ENCODE measurements around the gene AIMP1. TPM values are rescaled to one million over a fixed set of nuclear protein-coding genes. Genes with fewer than 3 reads are reported as not detected.

The AIMP1 gene
- total and polyA plus RNA-seq, 2 of the 13 experiments (the other 11 are each of a cell fraction or from before 2014, with no cell fraction given), result 28.6 to 82.9 TPM

DNA sequence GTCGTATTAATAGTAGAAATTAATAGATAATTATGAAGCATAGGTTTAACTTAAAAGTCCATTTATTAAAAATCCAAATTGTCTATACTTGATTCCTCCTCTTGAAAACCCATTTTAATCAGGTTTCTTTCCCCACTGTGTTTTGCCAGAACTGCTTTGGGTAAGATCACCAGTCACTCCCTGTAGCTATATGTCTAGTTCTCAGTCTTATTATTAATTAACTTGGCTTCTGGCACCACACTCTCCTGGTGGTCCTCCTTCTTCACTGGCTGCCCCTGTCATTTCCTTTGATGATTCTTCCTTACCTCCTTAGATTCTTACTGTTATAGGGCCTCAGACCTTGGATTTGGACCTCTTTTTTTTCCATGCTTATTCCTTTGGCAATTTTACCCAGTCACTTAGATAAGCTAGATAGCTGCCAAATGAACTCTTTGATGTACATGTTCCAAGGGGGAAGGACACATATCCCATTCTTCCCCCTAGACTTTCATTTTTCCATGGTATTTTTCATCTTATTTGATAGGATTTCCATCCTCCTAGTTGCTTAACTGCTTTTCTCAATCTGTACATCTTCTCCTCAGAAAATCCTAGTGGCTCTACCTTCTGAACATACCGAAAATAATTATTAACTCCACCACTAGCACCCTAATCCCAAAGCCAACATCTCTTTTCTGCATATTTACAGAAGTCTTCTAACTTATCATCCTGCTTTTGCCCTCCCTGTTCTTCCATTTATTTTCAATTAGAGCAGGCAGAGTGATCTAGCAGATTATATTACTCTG, 27.7 kb downstream of the AIMP1 start (continued):
- TF ChIP-seq, protein P1, sequence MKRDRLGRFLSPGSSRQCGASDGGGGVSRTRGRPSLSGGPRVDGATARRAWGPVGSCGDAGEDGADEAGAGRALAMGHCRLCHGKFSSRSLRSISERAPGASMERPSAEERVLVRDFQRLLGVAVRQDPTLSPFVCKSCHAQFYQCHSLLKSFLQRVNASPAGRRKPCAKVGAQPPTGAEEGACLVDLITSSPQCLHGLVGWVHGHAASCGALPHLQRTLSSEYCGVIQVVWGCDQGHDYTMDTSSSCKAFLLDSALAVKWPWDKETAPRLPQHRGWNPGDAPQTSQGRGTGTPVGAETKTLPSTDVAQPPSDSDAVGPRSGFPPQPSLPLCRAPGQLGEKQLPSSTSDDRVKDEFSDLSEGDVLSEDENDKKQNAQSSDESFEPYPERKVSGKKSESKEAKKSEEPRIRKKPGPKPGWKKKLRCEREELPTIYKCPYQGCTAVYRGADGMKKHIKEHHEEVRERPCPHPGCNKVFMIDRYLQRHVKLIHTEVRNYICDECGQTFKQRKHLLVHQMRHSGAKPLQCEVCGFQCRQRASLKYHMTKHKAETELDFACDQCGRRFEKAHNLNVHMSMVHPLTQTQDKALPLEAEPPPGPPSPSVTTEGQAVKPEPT (CRISPR knock-in tag; IDR thresholded peaks at IDR 0.05; ENCODE audit: low read depth), result no peak
- TF ChIP-seq SATB2 (CRISPR knock-in tag; IDR thresholded peaks at IDR 0.05) (no peak), ISL2 (CRISPR knock-in tag; IDR thresholded peaks at IDR 0.05) (peak; percentile 51; the same call in 1 of the 2 replicates), ZNF550 (CRISPR knock-in tag; IDR thresholded peaks at IDR 0.05; ENCODE audit: borderline replicate concordance) (no peak), TARDBP (CRISPR knock-in tag; IDR thresholded peaks at IDR 0.05) (no peak), MIXL1 (CRISPR knock-in tag; IDR thresholded peaks at IDR 0.05) (no peak), ZFP1 (CRISPR knock-in tag; IDR thresholded peaks at IDR 0.05) (no peak), NCOA2 (CRISPR knock-in tag; IDR thresholded peaks at IDR 0.05) (peak; percentile 76), SP1 (IDR thresholded peaks at IDR 0.05) (no peak), SP1 (CRISPR knock-in tag; IDR thresholded peaks at IDR 0.05) (no peak), ZKSCAN8 (CRISPR knock-in tag; IDR thresholded peaks at IDR 0.05; ENCODE audit: borderline replicate concordance) (0 out of 2 replicates have a peak, but pooled peaks have one; percentile 17), EHMT2 (IDR thresholded peaks at IDR 0.05; ENCODE audit: borderline replicate concordance, low read depth, low read length) (no peak), MAZ (IDR thresholded peaks at IDR 0.05; ENCODE audit: borderline replicate concordance, low read depth, low read length) (no peak), MAZ (CRISPR knock-in tag; IDR thresholded peaks at IDR 0.05; ENCODE audit: low read depth) (no peak), GFI1 (CRISPR knock-in tag; IDR thresholded peaks at IDR 0.05; ENCODE audit: borderline replicate concordance) (peak; percentile 44; the same call in 1 of the 2 replicates), ZBTB3 (CRISPR knock-in tag; IDR thresholded peaks at IDR 0.05; ENCODE audit: borderline replicate concordance, low read depth) (no peak)
- TF ChIP-seq, protein P2, sequence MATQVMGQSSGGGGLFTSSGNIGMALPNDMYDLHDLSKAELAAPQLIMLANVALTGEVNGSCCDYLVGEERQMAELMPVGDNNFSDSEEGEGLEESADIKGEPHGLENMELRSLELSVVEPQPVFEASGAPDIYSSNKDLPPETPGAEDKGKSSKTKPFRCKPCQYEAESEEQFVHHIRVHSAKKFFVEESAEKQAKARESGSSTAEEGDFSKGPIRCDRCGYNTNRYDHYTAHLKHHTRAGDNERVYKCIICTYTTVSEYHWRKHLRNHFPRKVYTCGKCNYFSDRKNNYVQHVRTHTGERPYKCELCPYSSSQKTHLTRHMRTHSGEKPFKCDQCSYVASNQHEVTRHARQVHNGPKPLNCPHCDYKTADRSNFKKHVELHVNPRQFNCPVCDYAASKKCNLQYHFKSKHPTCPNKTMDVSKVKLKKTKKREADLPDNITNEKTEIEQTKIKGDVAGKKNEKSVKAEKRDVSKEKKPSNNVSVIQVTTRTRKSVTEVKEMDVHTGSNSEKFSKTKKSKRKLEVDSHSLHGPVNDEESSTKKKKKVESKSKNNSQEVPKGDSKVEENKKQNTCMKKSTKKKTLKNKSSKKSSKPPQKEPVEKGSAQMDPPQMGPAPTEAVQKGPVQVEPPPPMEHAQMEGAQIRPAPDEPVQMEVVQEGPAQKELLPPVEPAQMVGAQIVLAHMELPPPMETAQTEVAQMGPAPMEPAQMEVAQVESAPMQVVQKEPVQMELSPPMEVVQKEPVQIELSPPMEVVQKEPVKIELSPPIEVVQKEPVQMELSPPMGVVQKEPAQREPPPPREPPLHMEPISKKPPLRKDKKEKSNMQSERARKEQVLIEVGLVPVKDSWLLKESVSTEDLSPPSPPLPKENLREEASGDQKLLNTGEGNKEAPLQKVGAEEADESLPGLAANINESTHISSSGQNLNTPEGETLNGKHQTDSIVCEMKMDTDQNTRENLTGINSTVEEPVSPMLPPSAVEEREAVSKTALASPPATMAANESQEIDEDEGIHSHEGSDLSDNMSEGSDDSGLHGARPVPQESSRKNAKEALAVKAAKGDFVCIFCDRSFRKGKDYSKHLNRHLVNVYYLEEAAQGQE (IDR thresholded peaks at IDR 0.05; ENCODE audit: borderline replicate concordance in 1 of 2, low read depth in 1 of 2, low read length in 2 of 2), result no peak
- TF ChIP-seq, protein P3, sequence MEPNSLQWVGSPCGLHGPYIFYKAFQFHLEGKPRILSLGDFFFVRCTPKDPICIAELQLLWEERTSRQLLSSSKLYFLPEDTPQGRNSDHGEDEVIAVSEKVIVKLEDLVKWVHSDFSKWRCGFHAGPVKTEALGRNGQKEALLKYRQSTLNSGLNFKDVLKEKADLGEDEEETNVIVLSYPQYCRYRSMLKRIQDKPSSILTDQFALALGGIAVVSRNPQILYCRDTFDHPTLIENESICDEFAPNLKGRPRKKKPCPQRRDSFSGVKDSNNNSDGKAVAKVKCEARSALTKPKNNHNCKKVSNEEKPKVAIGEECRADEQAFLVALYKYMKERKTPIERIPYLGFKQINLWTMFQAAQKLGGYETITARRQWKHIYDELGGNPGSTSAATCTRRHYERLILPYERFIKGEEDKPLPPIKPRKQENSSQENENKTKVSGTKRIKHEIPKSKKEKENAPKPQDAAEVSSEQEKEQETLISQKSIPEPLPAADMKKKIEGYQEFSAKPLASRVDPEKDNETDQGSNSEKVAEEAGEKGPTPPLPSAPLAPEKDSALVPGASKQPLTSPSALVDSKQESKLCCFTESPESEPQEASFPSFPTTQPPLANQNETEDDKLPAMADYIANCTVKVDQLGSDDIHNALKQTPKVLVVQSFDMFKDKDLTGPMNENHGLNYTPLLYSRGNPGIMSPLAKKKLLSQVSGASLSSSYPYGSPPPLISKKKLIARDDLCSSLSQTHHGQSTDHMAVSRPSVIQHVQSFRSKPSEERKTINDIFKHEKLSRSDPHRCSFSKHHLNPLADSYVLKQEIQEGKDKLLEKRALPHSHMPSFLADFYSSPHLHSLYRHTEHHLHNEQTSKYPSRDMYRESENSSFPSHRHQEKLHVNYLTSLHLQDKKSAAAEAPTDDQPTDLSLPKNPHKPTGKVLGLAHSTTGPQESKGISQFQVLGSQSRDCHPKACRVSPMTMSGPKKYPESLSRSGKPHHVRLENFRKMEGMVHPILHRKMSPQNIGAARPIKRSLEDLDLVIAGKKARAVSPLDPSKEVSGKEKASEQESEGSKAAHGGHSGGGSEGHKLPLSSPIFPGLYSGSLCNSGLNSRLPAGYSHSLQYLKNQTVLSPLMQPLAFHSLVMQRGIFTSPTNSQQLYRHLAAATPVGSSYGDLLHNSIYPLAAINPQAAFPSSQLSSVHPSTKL (CRISPR knock-in tag; IDR thresholded peaks at IDR 0.05), result peak; percentile 61; the same call in 1 of the 2 replicates
- TF ChIP-seq, protein P4, sequence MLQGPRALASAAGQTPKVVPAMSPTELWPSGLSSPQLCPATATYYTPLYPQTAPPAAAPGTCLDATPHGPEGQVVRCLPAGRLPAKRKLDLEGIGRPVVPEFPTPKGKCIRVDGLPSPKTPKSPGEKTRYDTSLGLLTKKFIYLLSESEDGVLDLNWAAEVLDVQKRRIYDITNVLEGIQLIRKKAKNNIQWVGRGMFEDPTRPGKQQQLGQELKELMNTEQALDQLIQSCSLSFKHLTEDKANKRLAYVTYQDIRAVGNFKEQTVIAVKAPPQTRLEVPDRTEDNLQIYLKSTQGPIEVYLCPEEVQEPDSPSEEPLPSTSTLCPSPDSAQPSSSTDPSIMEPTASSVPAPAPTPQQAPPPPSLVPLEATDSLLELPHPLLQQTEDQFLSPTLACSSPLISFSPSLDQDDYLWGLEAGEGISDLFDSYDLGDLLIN (CRISPR knock-in tag; IDR thresholded peaks at IDR 0.05; ENCODE audit: borderline replicate concordance), result no peak

Measured in HepG2 (cell line).